Naive thymus-derived CD4-positive, alpha-beta T cell (primary cell): ENCODE data around the gene PARN. TPM values are rescaled to one million over a fixed set of nuclear protein-coding genes. Genes with fewer than 3 reads are reported as not detected.
A peak's percentile ranks its signal among the peaks of the same experiment; 100 is the strongest.

ENCODE experiments used
- ATAC-seq: fragments of 150-1000 bp; cut with Tn5 transposase; 2 replicates; pipeline ENCODE4 v1.10.0; 2021; ENCODE audit warnings: mild to moderate bottlenecking, moderate library complexity
- CTCF ChIA-PET: fragments of 350-600 bp; sonication (Branson Sonifier 250); formaldehyde crosslinking; loops from one replicate; lab custom pipeline; 2021; ENCODE audit warnings: antibody characterized with exemption; lab: Charles Lee
- POLR2A ChIA-PET: fragments of 350-600 bp; sonication (Branson Sonifier 250); formaldehyde crosslinking; loops from one replicate; lab custom pipeline; 2021; ENCODE audit warnings: antibody characterized with exemption, inconsistent platforms; lab: Charles Lee
- DNase-seq, 9 donors: peaks; one replicate each; pipeline versions ENCODE4 v3.0.0 to v3.0.0-alpha.2; 2020 to 2022; ENCODE audit warnings: mixed read lengths in 1 of 9
- H3K27ac ChIP-seq: one replicate; pipeline ENCODE4 v1.7.0; 2013; ENCODE audit warnings: mild to moderate bottlenecking, low read depth, low read length, moderate library complexity
- H3K27me3 ChIP-seq, 2 donors: one replicate each; pipeline ENCODE4 v1.7.0; 2013; ENCODE audit warnings: low read length in 2 of 2, mild to moderate bottlenecking in 2 of 2, moderate library complexity in 2 of 2; ENCODE audit not compliant: control insufficient read depth in 2 of 2, insufficient read depth in 2 of 2
- H3K36me3 ChIP-seq, 3 experiments: 1 replicate in 2 of 3; 2 replicates in 1 of 3; pipeline ENCODE4 v1.7.0; 2013; ENCODE audit warnings: low read length in 3 of 3, mild to moderate bottlenecking in 3 of 3, moderate library complexity in 1 of 3; ENCODE audit not compliant: insufficient read depth in 3 of 3, control insufficient read depth in 2 of 3
- H3K4me1 ChIP-seq, 2 donors: one replicate each; pipeline ENCODE4 v1.7.0; 2013; ENCODE audit warnings: low read length in 2 of 2, mild to moderate bottlenecking in 2 of 2, moderate library complexity in 1 of 2; ENCODE audit not compliant: control insufficient read depth in 2 of 2, insufficient read depth in 2 of 2
- H3K4me3 ChIP-seq: 2 replicates; pipeline ENCODE4 v1.7.0; 2013; ENCODE audit warnings: mild to moderate bottlenecking, low read length
- H3K9me3 ChIP-seq, 3 experiments: 1 replicate in 2 of 3; 2 replicates in 1 of 3; pipeline ENCODE4 v1.7.0; 2013; ENCODE audit warnings: low read length in 3 of 3; ENCODE audit not compliant: control insufficient read depth in 2 of 3
- H3K27ac Mint-ChIP-seq, 9 donors: one replicate each; pipeline ENCODE4 v1.8.0; 2020 to 2022; ENCODE audit warnings: mixed read lengths in 9 of 9, mild to moderate bottlenecking in 8 of 9, moderate library complexity in 5 of 9, inconsistent platforms in 2 of 9
- H3K27me3 Mint-ChIP-seq, 5 donors: one replicate each; pipeline ENCODE4 v1.8.0; 2021 to 2022; ENCODE audit warnings: mixed read lengths in 5 of 5, mild to moderate bottlenecking in 1 of 5
- H3K36me3 Mint-ChIP-seq, 5 donors: one replicate each; pipeline ENCODE4 v1.8.0; 2020 to 2022; ENCODE audit warnings: mixed read lengths in 5 of 5, mild to moderate bottlenecking in 3 of 5, inconsistent platforms in 1 of 5
- H3K4me1 Mint-ChIP-seq, 7 donors: one replicate each; pipeline ENCODE4 v1.8.0; 2020 to 2022; ENCODE audit warnings: mixed read lengths in 7 of 7, mild to moderate bottlenecking in 3 of 7, inconsistent platforms in 1 of 7
- H3K4me3 Mint-ChIP-seq, 10 donors: one replicate each; pipeline ENCODE4 v1.8.0; 2020 to 2022; ENCODE audit warnings: mild to moderate bottlenecking in 10 of 10, mixed read lengths in 10 of 10, moderate library complexity in 6 of 10, inconsistent platforms in 2 of 10
- H3K9me3 Mint-ChIP-seq, 11 donors: one replicate each; pipeline ENCODE4 v1.8.0; 2020 to 2022; ENCODE audit warnings: mixed read lengths in 11 of 11, mild to moderate bottlenecking in 4 of 11, inconsistent platforms in 1 of 11, moderate library complexity in 1 of 11
- intact Hi-C, 2 donors: fragments of 100-400 bp; cut with micrococcal nuclease; formaldehyde crosslinking; loops; one replicate each; pipeline ENCODE4 v1.15.1; 2023
- polyA plus RNA-seq, 2 donors: library from polyadenylated mRNA; unstranded; fragments of 300-500 nt; fragmentation: Illumina TruSeq; gene quantifications; one replicate each; pipeline ENCODE4 v1.2.3, GENCODE V29; 2021
- total RNA-seq, 6 experiments: library from RNA in 5 of 6; stranded (reverse) in 5 of 6; gene quantifications; 1 replicate in 5 of 6; 2 replicates in 1 of 6; pipeline ENCODE4 v1.2.3 and lab custom pipeline; 2021 to 2026

Gene PARN
- total and polyA plus RNA-seq, 7 experiments from 2014 or later = 41.6 to 51.4 (median 46.9) TPM

DNA sequence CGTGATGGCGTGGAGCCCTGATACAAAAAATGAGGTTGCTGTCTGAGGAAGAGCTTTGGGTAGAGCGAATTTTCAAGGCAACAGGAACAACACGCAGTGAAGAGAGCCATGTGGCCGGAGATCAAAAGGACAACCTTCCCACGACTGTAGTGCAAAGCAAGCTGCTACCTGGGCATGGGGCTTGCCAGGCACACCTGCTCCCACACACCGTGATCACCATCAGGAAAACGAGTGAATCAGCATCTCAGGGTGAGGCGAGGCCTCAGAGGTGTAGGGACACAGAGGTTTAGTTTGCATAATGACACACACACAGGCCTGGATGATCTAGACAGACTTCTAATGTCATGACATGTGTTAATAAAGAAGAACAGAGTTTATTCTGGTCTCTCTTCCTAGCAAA is 65.7 kb downstream of the PARN start:
- Histone ChIP-seq H3K27me3 (no peaks in the 10 kb centered on the region), H3K27ac (no peak overlapping the region), H3K36me3 (peaks cover 0 to 3% (median 0%) of the 10 kb centered on the region in 3 experiments), H3K4me1 (no peaks in the 10 kb centered on the region), H3K9me3 (no peaks in the 10 kb centered on the region), H3K4me3 (no peak overlapping the region)
- intact Hi-C loops = no loop called here
- Mint-ChIP-seq H3K36me3 (peaks cover 0 to 17% (median 8%) of the 10 kb centered on the region in 5 donors), H3K4me3 (no peak overlapping the region), H3K9me3 (no peaks in the 10 kb centered on the region), H3K4me1 (peaks cover 9 to 36% (median 17%) of the 10 kb centered on the region in 7 donors), H3K27ac (peak overlapping the region in 5 of 9 donors; percentile 10 to 77 (median 49)), H3K27me3 (no peaks in the 10 kb centered on the region)
- DNase-seq (no peak), ATAC-seq (no peak)
- POLR2A ChIA-PET = no interaction called here
- CTCF ChIA-PET = no interaction called here

- H3K27ac Mint-ChIP-seq = peak overlapping the region in 4 of 9 donors; percentile 20 to 59 (median 44)
- CTCF ChIA-PET = interaction anchor here (0.6 kb wide), 1 partner anchor 21 kb away, joined by 4 read pairs; no protein-coding TSS in a partner anchor
These were observed 67.2 kb downstream of the PARN start for GRCh38 chr16:14562691-14563491.

DNA sequence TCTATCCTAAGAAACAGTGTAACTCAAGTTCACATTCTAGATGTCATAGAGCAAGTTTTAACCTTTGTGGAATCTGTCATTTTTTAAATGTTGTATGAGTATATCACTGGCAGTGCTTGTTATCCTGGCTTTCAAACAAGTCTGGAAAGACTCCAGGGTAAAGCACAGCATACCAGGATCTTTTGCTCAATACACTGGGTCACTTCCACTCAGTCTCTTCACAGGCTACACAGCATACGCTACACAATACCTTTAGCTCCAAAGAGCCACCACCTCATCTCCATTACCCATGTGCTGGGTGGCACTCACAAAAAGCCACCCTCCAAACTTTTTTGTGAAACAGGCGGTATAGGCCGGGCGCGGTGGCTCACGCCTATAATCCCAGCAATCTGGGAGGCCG is 69.5 kb downstream of the PARN start:
- H3K27me3 ChIP-seq = no peaks in the 10 kb centered on the region
- ATAC-seq (no peak), DNase-seq (no peak)
- no peak overlapping the region for H3K27ac Mint-ChIP-seq
- no peaks in the 10 kb centered on the region for H3K4me1 ChIP-seq
- H3K9me3 ChIP-seq = no peaks in the 10 kb centered on the region
- H3K27ac ChIP-seq = no peak overlapping the region
- H3K36me3 ChIP-seq = peaks cover 0 to 3% (median 0%) of the 10 kb centered on the region in 3 experiments
- intact Hi-C loops = no loop called here
- H3K36me3 Mint-ChIP-seq = peaks cover 0 to 24% (median 7%) of the 10 kb centered on the region in 5 donors
- H3K9me3 Mint-ChIP-seq = no peaks in the 10 kb centered on the region
- peaks cover 9 to 25% (median 13%) of the 10 kb centered on the region in 7 donors for H3K4me1 Mint-ChIP-seq
- H3K27me3 Mint-ChIP-seq = no peaks in the 10 kb centered on the region
- ChIA-PET POLR2A (no interaction called here), CTCF (no interaction called here)
- no peak overlapping the region for H3K4me3 Mint-ChIP-seq
- no peak overlapping the region for H3K4me3 ChIP-seq

More at GRCh38 chr16:14562691-14563491, 67.2 kb downstream of the PARN start:
- peaks cover 9 to 34% (median 17%) of the 10 kb centered on the region in 7 donors for H3K4me1 Mint-ChIP-seq
- H3K4me3 Mint-ChIP-seq = no peak overlapping the region
- H3K36me3 Mint-ChIP-seq = peaks cover 0 to 14% (median 7%) of the 10 kb centered on the region in 5 donors
- H3K9me3 Mint-ChIP-seq = no peaks in the 10 kb centered on the region
- POLR2A ChIA-PET = no interaction called here
- no peaks in the 10 kb centered on the region for H3K27me3 ChIP-seq
- no peaks in the 10 kb centered on the region for H3K27me3 Mint-ChIP-seq
- ATAC-seq (no peak), DNase-seq (no peak)
- no peaks in the 10 kb centered on the region for H3K9me3 ChIP-seq
- intact Hi-C loops = no loop called here
- no peak overlapping the region for H3K4me3 ChIP-seq
- no peaks in the 10 kb centered on the region for H3K4me1 ChIP-seq
- peaks cover 0 to 3% (median 0%) of the 10 kb centered on the region in 3 experiments for H3K36me3 ChIP-seq
- no peak overlapping the region for H3K27ac ChIP-seq

DNA sequence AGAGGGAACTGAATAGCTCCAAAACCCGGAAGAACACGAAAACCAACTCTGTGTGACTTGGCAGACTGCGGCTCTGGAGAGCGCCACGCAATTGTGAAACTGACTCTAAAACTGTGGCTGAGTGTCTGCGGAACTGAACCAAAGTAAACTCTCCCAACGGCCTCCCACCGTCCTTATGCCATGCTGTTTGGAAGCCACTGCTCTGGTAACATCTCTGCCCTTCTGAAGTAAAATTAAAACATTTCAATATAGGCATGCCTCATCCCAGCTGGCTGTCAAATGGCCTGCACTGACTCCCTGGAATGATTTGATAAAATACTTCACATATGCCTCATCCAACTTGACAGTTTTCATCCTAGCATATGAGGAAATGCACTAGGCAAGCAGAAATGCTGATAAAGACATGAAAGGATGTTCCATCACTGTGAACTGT is 70.2 kb downstream of the PARN start:
- no peak overlapping the region for H3K4me3 Mint-ChIP-seq
- peaks cover 0 to 3% (median 3%) of the 10 kb centered on the region in 3 experiments for H3K36me3 ChIP-seq
- H3K4me1 ChIP-seq = no peaks in the 10 kb centered on the region
- no peak overlapping the region for H3K27ac ChIP-seq
- no peak overlapping the region for H3K4me3 ChIP-seq
- POLR2A ChIA-PET = no interaction called here
- ATAC-seq (no peak), DNase-seq (no peak)
- no peaks in the 10 kb centered on the region for H3K9me3 ChIP-seq
- CTCF ChIA-PET = no interaction called here
- H3K36me3 Mint-ChIP-seq = peaks cover 0 to 25% (median 11%) of the 10 kb centered on the region in 5 donors
- intact Hi-C loops = no loop called here
- no peaks in the 10 kb centered on the region for H3K27me3 Mint-ChIP-seq
- peaks cover 3 to 18% (median 9%) of the 10 kb centered on the region in 7 donors for H3K4me1 Mint-ChIP-seq
- H3K27me3 ChIP-seq = no peaks in the 10 kb centered on the region
- H3K27ac Mint-ChIP-seq = peak overlapping the region in 2 of 9 donors; percentile 18 to 51
- no peaks in the 10 kb centered on the region for H3K9me3 Mint-ChIP-seq

DNA sequence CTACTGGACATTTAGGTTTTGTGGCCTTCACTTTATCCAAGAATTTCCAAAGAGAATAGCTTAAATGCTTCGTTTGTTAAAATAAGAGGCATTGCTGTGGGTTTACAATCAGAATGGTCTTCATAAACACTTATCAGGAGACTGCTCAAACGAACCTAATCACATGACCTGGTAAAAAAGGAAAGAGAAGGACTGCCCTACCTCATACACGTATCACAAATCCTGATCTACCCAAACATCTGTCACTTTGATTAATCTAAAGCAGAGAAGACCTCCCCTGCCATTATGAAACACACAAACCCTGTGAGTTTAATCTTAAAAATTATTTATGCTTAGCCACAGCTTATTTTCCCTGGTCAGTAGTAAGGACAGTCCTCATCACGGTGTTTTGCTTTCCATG is 76.6 kb downstream of the PARN start:
- Mint-ChIP-seq H3K4me3 (no peak overlapping the region), H3K27me3 (no peaks in the 10 kb centered on the region), H3K4me1 (peaks cover 0 to 14% (median 0%) of the 10 kb centered on the region in 7 donors), H3K9me3 (no peaks in the 10 kb centered on the region), H3K27ac (peak overlapping the region in 1 of 9 donors; percentile 17), H3K36me3 (peaks cover 7 to 54% (median 27%) of the 10 kb centered on the region in 5 donors)
- H3K36me3 ChIP-seq = peaks cover 4 to 38% (median 4%) of the 10 kb centered on the region in 3 experiments
- ChIA-PET POLR2A (interaction anchor here (0.6 kb wide), 1 partner anchor 57 kb away, joined by 3 read pairs; no protein-coding TSS in a partner anchor), CTCF (no interaction called here)
- no peak overlapping the region for H3K27ac ChIP-seq
- no peak for ATAC-seq
- H3K4me3 ChIP-seq = no peak overlapping the region
- no peaks in the 10 kb centered on the region for H3K4me1 ChIP-seq
- intact Hi-C loops = no loop called here
- DNase-seq = no peak
- no peaks in the 10 kb centered on the region for H3K9me3 ChIP-seq
- H3K27me3 ChIP-seq = no peaks in the 10 kb centered on the region

- CTCF ChIA-PET = interaction anchor here (0.7 to 1.4 kb wide), 3 partner anchors 300 to 438 kb away, joined by 3 read pairs; no protein-coding TSS in a partner anchor
These were observed 80.3 kb downstream of the PARN start for GRCh38 chr16:14549789-14550153.

More at GRCh38 chr16:14549789-14550153, 80.3 kb downstream of the PARN start:
- Histone ChIP-seq H3K36me3 (peaks cover 4 to 44% (median 4%) of the 10 kb centered on the region in 3 experiments), H3K9me3 (no peaks in the 10 kb centered on the region), H3K27me3 (no peaks in the 10 kb centered on the region), H3K27ac (no peak overlapping the region), H3K4me3 (no peak overlapping the region), H3K4me1 (no peaks in the 10 kb centered on the region)
- POLR2A ChIA-PET = interaction anchor here (0.7 kb wide), 1 partner anchor 612 kb away, joined by 3 read pairs; no protein-coding TSS in a partner anchor
- no peaks in the 10 kb centered on the region for H3K27me3 Mint-ChIP-seq
- ATAC-seq = no peak
- no peak overlapping the region for H3K27ac Mint-ChIP-seq
- H3K36me3 Mint-ChIP-seq = peaks cover 7 to 54% (median 26%) of the 10 kb centered on the region in 5 donors
- H3K4me1 Mint-ChIP-seq = peaks cover 0 to 9% (median 2%) of the 10 kb centered on the region in 7 donors
- H3K9me3 Mint-ChIP-seq = no peaks in the 10 kb centered on the region
- no peak overlapping the region for H3K4me3 Mint-ChIP-seq
- intact Hi-C loops = no loop called here
- DNase-seq = no peak
